HFF-Myc (cell line): ENCODE measurements around the gene TOMM34.

Source experiments
- DNase-seq: peaks from one replicate; pipeline ENCODE4 v3.0.0-alpha.2; 2011; ENCODE audit warnings: low read depth; ENCODE audit errors: extremely low read depth
- H3K4me3 ChIP-seq: replicated peaks from 2 replicates; pipeline ENCODE4 v1.5.1; 2011; ENCODE audit warnings: low read depth, mild to moderate bottlenecking, control low read depth, low read length
- TF ChIP-seq, protein P1 (sequence below): IDR thresholded peaks from 2 replicates; pipeline ENCODE4 v1.5.1; 2012; ENCODE audit warnings: mild to moderate bottlenecking, low read depth, low read length, control low read depth; ENCODE audit errors: missing control alignments

Gene TOMM34

GRCh38 chr20:44921447-44921846, 38.8 kb downstream of the TOMM34 start:
- TF ChIP-seq, protein P1, sequence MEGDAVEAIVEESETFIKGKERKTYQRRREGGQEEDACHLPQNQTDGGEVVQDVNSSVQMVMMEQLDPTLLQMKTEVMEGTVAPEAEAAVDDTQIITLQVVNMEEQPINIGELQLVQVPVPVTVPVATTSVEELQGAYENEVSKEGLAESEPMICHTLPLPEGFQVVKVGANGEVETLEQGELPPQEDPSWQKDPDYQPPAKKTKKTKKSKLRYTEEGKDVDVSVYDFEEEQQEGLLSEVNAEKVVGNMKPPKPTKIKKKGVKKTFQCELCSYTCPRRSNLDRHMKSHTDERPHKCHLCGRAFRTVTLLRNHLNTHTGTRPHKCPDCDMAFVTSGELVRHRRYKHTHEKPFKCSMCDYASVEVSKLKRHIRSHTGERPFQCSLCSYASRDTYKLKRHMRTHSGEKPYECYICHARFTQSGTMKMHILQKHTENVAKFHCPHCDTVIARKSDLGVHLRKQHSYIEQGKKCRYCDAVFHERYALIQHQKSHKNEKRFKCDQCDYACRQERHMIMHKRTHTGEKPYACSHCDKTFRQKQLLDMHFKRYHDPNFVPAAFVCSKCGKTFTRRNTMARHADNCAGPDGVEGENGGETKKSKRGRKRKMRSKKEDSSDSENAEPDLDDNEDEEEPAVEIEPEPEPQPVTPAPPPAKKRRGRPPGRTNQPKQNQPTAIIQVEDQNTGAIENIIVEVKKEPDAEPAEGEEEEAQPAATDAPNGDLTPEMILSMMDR, result no peak
- no peak overlapping the region for H3K4me3 ChIP-seq
- no peak for DNase-seq

DNA sequence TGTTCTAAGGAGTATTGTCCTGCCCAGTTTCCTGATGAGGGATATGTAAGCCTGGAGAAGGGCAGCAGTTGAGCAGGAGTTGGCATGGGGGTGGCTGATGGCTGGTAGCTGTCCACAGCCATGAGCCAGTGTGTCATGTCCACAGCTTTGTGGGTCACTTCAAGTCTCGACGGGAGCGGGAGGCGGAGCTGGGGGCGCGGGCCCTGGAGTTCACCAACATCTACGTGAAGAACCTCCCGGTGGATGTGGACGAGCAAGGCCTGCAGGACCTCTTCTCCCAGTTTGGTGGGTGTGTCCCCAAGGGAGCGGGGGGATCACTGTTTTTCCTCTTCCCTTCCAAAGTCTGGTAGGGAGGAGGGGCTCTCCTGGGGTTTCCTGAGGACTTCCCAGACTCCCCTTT, 41.4 kb downstream of the TOMM34 start:
- no peak overlapping the region for H3K4me3 ChIP-seq
- TF ChIP-seq, protein P1, result no peak
- no peak for DNase-seq

DNA sequence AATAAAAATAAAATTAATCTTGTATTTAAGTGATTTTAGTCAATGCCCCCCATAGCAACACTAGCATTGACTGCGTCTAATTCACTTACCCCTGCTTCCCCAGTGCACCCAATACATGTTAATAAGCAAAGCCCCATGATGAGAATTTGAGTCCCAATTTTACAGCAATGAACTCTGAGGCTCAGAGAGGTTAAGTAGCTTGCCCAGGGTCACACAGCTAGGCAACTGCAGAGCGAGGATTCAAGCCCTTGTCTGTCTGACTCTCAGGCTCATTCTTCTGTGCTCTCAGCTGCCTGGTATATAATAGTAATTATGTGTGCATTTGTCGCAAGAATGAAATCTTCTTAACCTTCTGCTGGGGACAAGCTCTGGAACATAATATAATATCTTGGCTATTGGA, 41.9 kb downstream of the TOMM34 start:
- DNase-seq, result no peak
- H3K4me3 ChIP-seq, result no peak overlapping the region
- TF ChIP-seq, protein P1, result no peak

- TF ChIP-seq, protein P1, result no peak
- DNase-seq, result no peak
Observed at GRCh38 chr20:44917399-44917798, 42.8 kb downstream of the TOMM34 start.

DNA sequence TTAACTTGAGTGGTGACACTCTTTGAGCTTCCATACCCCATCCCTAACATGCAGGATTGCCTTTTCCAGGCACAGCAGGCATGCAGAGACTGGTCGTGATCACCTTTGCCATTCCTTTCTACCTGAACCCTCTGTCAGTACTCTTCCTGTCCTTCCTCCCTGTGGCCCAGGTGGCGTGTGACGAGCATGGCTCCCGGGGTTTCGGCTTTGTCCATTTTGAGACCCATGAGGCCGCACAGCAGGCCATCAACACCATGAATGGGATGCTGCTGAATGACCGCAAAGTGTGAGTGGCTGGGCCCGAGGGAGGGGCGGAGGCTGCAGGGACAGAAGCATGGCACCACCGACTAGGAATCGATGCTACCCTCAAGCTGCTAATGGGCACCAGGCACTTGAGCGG, 43.6 kb downstream of the TOMM34 start:
- no peak for DNase-seq
- no peak overlapping the region for H3K4me3 ChIP-seq
- TF ChIP-seq, protein P1, result no peak

More at GRCh38 chr20:44917399-44917798, 42.8 kb downstream of the TOMM34 start:
- H3K4me3 ChIP-seq, result no peak overlapping the region

- no peak for DNase-seq
- no peak overlapping the region for H3K4me3 ChIP-seq
- TF ChIP-seq, protein P1, result no peak
Observed at GRCh38 chr20:44914924-44915323, 45.3 kb downstream of the TOMM34 start.

- TF ChIP-seq, protein P1, result no peak
- H3K4me3 ChIP-seq, result no peak overlapping the region
- DNase-seq, result no peak
Observed at GRCh38 chr20:44912189-44912588, 48.0 kb downstream of the TOMM34 start.
